Neural cell (in vitro differentiated cells): ENCODE results near the gene PTGER3. TPM values are rescaled to one million over a fixed set of nuclear protein-coding genes. Genes with fewer than 3 reads are reported as not detected.

ENCODE experiments used
- H2AFZ ChIP-seq: fragments of 200-600, 300-800 bp; sonication (generic), shearing (Covaris generic); 2 replicates; pipeline ENCODE4 v1.6.0; 2014; ENCODE audit warnings: low read depth, mild to moderate bottlenecking, antibody characterized with exemption, low read length, moderate library complexity
- H3F3A ChIP-seq: fragments of 200-600 bp; shearing (Covaris generic); 2 replicates; pipeline ENCODE4 v1.6.1; 2016; ENCODE audit warnings: mild to moderate bottlenecking, moderate library complexity, mixed read lengths, antibody characterized with exemption, low read length; ENCODE audit not compliant: insufficient read depth, poor library complexity, severe bottlenecking
- H3K27ac ChIP-seq: fragments of 200-600, 300-800 bp; sonication (generic), shearing (Covaris generic); 2 replicates; pipeline ENCODE4 v1.5.1; 2014; ENCODE audit warnings: mild to moderate bottlenecking, low read length, moderate library complexity
- H3K27me3 ChIP-seq: fragments of 300-800, 200-600 bp; sonication (generic), shearing (Covaris generic); 2 replicates; pipeline ENCODE4 v1.6.0; 2014; ENCODE audit warnings: mild to moderate bottlenecking, low read depth, low read length, moderate library complexity; ENCODE audit not compliant: insufficient read depth
- H3K36me3 ChIP-seq: fragments of 300-800, 200-600 bp; sonication (generic), shearing (Covaris generic); 2 replicates; pipeline ENCODE4 v1.5.1; 2014; ENCODE audit warnings: mild to moderate bottlenecking, antibody characterized with exemption, low read length, moderate library complexity; ENCODE audit not compliant: insufficient read depth
- H3K4me2 ChIP-seq: fragments of 300-800, 200-600 bp; sonication (generic), shearing (Covaris generic); 2 replicates; pipeline ENCODE4 v1.6.0; 2014; ENCODE audit warnings: mild to moderate bottlenecking, low read length
- H3K4me3 ChIP-seq: fragments of 300-800, 200-600 bp; sonication (generic), shearing (Covaris generic); 2 replicates; pipeline ENCODE4 v1.5.1; 2014; ENCODE audit warnings: mild to moderate bottlenecking, low read length, moderate library complexity
- H3K79me2 ChIP-seq: fragments of 200-600 bp; shearing (Covaris generic); replicated peaks from 2 replicates; pipeline ENCODE4 v1.6.0; 2014; ENCODE audit warnings: mild to moderate bottlenecking, low read length, moderate library complexity; ENCODE audit not compliant: insufficient read depth
- H3K9ac ChIP-seq: fragments of 300-800, 200-600 bp; sonication (generic), shearing (Covaris generic); 2 replicates; pipeline ENCODE4 v1.6.1; 2016; ENCODE audit warnings: mild to moderate bottlenecking, low read length, mixed read lengths
- H3K9me2 ChIP-seq: fragments of 200-600 bp; shearing (Covaris generic); 2 replicates; pipeline ENCODE4 v1.6.1; 2016; ENCODE audit warnings: mild to moderate bottlenecking, low read length, mixed read lengths; ENCODE audit not compliant: insufficient read depth
- H3K9me3 ChIP-seq: fragments of 200-600, 300-800 bp; sonication (generic), shearing (Covaris generic); 2 replicates; pipeline ENCODE4 v1.6.1; 2016; ENCODE audit warnings: mild to moderate bottlenecking, mixed run types, low read length, moderate library complexity, mixed read lengths
- H4K20me1 ChIP-seq: fragments of 200-600 bp; shearing (Covaris generic); 2 replicates; pipeline ENCODE4 v1.6.1; 2016; ENCODE audit warnings: mild to moderate bottlenecking, mixed run types; ENCODE audit not compliant: insufficient read depth
- CTCF ChIP-seq: fragments of 450-650 bp; IDR thresholded peaks from 2 replicates; pipeline ENCODE4 v1.5.1; 2014; ENCODE audit warnings: antibody characterized with exemption, mild to moderate bottlenecking, moderate library complexity; ENCODE audit not compliant: poor library complexity, severe bottlenecking
- EP300 ChIP-seq: fragments of 450-650 bp; conservative IDR thresholded peaks from 2 replicates; pipeline ENCODE4 v1.6.1; 2014; ENCODE audit warnings: antibody characterized with exemption, mild to moderate bottlenecking, moderate library complexity; ENCODE audit not compliant: poor library complexity, severe bottlenecking
- EZH2 ChIP-seq: fragments of 200-600, 300-800 bp; shearing (Covaris generic), sonication (generic); IDR thresholded peaks from 2 replicates; pipeline ENCODE4 v1.6.1; 2014; ENCODE audit warnings: antibody characterized with exemption, low read length, borderline replicate concordance, mild to moderate bottlenecking; ENCODE audit not compliant: insufficient read depth, poor library complexity, severe bottlenecking
- MXI1 ChIP-seq: fragments of 450-650 bp; conservative IDR thresholded peaks from 2 replicates; pipeline ENCODE4 v1.6.1; 2014; ENCODE audit warnings: antibody characterized with exemption, mild to moderate bottlenecking; ENCODE audit not compliant: poor library complexity, severe bottlenecking
- POLR2AphosphoS5 ChIP-seq: IDR thresholded peaks from 2 replicates; pipeline ENCODE4 v1.6.1; 2012
- RAD21 ChIP-seq: fragments of 450-650 bp; conservative IDR thresholded peaks from 2 replicates; pipeline ENCODE4 v1.6.1; 2014; ENCODE audit warnings: antibody characterized with exemption, mild to moderate bottlenecking, moderate library complexity
- REST ChIP-seq: IDR thresholded peaks from 2 replicates; pipeline ENCODE4 v1.6.1; 2012; ENCODE audit warnings: borderline replicate concordance
- SMC3 ChIP-seq: fragments of 450-650 bp; conservative IDR thresholded peaks from 2 replicates; pipeline ENCODE4 v1.6.1; 2014; ENCODE audit warnings: antibody characterized with exemption, mild to moderate bottlenecking, moderate library complexity; ENCODE audit not compliant: poor library complexity
- TAF1 ChIP-seq: IDR thresholded peaks from 2 replicates; pipeline ENCODE4 v1.6.1; 2012; ENCODE audit warnings: low read depth
- polyA plus RNA-seq: library from polyadenylated mRNA; depleted of rRNA; stranded (reverse); fragments of >200 nt; gene quantifications from 2 replicates; pipeline ENCODE4 v1.2.3, GENCODE V29; 2014

The PTGER3 gene
- polyA plus RNA-seq, 1 donor from 2014 or later: 1.7 TPM

- Histone ChIP-seq H3K9me2 (no peaks in the 10 kb centered on the region), H2AFZ (no peak overlapping the region), H3K27ac (no peak overlapping the region), H3K9me3 (no peaks in the 10 kb centered on the region), H3K79me2 (no peaks in the 10 kb centered on the region), H3K36me3 (no peaks in the 10 kb centered on the region), H3F3A (no peaks in the 10 kb centered on the region), H3K27me3 (no peaks in the 10 kb centered on the region), H3K4me2 (no peak overlapping the region), H3K9ac (no peak overlapping the region), H4K20me1 (no peaks in the 10 kb centered on the region), H3K4me3 (no peak overlapping the region)
- TF ChIP-seq MXI1 (no peak), CTCF (no peak), SMC3 (no peak), REST (no peak), POLR2AphosphoS5 (no peak), EZH2 (no peak), EP300 (no peak), RAD21 (no peak), TAF1 (no peak)
These were observed 53.8 kb downstream of the PTGER3 start for GRCh38 chr1:70993798-70994197.

- Histone ChIP-seq H3K79me2 (no peaks in the 10 kb centered on the region), H3K27me3 (no peaks in the 10 kb centered on the region), H3K9me2 (no peaks in the 10 kb centered on the region), H3K36me3 (no peaks in the 10 kb centered on the region), H3F3A (no peaks in the 10 kb centered on the region), H3K9ac (no peak overlapping the region), H3K9me3 (no peaks in the 10 kb centered on the region), H3K27ac (no peak overlapping the region), H3K4me3 (no peak overlapping the region), H2AFZ (no peak overlapping the region), H3K4me2 (no peak overlapping the region), H4K20me1 (no peaks in the 10 kb centered on the region)
- no peak for TF ChIP-seq CTCF
- no peak for TF ChIP-seq EP300
- no peak for TF ChIP-seq REST
- TF ChIP-seq POLR2AphosphoS5: no peak
- TF ChIP-seq RAD21: no peak
- no peak for TF ChIP-seq SMC3
- no peak for TF ChIP-seq MXI1
- no peak for TF ChIP-seq TAF1
- TF ChIP-seq EZH2: no peak
These were observed 55.1 kb downstream of the PTGER3 start for GRCh38 chr1:70992521-70992920.
